HG02870 (cell line): ENCODE results near the gene CALR3.
"Not testable (repeated sequence)": the region's sequence is repeated elsewhere in the genome, so short reads cannot be mapped to it uniquely, and the experiment has no call there.

ENCODE experiments used
- ATAC-seq: cut with Tn5 transposase; IDR thresholded peaks from one replicate; pipeline ENCODE4 v1.9.1; 2021; ENCODE audit warnings: mild to moderate bottlenecking, moderate library complexity; ENCODE audit not compliant: unreplicated experiment

CALR3 gene

DNA sequence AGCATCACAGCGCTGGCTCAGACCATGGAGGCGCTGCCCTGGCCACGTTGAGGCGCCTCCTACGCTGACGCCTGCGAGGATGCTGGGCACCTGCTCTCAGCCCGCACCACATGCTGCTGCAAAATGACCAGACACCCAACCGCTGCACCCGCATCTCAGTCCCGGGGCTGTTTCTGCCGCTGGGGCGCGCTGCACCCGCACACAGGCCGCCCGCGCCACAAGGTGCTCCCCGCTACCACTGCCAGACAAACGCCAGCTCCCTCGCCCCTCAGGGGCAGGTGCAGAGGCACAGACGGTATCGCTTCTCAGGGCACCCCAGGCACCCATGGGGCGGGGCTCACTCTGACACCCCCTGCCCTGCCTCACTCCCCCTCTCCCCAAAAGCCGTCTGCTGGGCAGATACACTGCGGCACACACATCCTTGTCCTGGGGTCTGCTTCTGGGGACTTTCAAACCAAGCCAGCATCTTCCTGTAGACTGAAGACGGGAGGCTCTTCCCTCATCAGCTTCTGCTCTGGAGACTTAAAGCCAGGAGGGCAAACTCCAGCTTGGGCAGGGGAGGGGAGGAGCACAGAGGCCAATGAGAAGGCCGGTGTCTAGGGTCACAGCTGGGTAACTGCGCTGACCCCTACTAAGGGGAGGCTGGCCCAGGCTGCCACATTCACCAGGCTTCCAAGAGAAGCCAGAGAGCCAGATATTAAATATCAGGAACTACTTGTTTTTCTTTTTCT, 29.9 kb upstream of the CALR3 start:
- no peak for ATAC-seq

DNA sequence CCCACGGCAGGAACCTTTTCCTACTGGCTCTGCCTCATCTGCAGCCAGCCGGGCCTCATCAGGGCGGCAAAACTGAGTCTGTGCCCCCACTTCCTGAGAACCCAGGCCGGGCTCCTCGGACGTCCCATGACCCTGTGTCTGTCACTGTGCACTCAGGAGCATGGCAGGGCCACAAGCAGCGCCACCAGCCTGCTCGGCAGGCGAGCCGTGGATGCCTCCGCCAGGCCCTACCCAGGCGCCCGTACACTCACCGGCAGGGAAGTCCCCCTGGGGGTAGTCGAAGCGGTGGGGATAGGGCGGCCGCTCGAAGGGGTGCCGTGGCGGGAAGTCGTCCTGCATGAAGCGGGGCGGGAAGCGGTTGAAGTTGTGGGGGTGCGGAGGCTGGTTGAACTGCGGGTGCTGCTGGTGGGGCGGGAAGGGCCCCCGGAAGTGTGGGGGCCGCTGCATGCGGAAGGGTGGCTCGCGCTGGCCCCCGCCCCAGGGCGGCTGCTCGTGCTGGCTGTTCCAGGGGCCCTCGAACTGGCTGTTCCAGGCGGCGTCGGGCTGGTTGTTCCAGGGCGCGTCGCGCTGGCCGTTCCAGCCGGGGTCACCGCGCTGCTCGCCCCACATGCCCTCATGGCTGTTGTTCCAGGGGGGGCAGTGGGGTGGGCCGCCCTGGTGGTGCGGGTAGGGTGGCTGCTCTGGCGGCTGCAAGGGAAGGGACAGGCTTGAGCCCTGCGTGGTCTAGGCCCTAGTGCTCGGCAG, 29.2 kb upstream of the CALR3 start:
- no peak for ATAC-seq

DNA sequence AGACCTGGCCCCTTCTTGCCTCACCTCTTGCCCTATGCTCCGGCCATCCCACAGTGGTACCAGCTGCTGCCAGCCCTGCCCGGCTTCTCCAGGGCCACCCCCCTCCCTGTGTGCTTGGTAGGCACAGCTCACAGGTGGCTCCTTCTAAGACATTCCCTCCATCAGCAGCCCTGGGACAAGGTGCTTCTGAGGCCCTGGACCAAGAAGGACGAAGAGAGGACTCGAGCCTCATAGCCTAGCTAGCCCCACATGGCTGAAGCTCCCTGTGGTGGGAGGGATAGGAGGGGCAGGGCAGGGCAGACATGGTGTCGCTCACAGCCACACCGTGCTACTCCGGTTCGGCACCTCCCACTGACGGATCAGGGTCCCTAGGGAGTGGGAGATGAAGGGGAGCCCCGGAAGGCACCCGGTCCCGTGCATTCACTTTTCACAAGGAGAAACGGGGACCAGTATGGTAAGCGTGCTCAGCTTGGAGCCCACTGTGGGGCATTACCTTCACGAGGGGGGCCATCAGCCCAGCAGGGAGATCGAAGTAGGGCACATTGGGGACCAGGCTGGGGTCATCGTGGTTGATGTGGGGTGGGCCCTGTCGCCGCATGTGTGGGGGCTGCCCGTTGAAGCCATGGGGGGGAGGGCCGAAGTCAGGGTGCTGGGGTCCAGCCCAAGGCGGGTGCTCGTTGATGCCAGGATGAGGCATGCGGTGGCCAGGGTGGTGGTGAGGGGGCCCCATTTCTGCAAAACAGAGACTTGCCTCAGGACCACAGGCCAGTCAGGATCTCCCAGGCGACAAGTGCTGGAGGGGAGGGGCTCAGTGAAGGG, 26.8 kb upstream of the CALR3 start:
- ATAC-seq = no peak

DNA sequence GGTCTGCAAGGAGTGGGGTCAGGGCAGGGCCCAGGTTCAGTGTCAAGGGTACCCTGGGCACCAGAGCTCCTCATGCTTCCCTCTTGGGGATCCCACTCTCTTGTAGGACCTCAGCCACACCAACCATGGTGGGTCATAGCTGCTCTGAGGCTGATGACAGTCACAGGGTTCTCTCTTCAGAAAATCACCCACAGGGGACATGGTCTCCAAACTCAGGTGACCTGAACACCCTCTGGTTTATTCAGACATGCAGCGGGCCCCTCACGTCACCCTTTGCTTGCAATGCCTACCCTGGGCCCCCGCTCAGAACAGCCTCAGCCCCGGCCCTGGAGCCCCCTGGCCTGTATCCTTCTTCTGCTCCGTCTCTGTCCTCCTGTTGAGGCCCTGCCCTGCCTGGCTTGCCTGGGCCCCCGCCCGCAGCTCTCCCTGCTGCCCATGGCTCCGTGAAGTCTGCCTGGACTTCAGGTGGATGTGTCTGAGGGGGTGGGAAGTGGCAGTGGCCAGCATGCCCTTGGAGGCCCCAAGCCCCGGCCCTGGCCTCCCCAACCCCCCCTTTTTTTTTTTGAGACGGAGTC, 25.8 kb upstream of the CALR3 start:
- no peak for ATAC-seq

DNA sequence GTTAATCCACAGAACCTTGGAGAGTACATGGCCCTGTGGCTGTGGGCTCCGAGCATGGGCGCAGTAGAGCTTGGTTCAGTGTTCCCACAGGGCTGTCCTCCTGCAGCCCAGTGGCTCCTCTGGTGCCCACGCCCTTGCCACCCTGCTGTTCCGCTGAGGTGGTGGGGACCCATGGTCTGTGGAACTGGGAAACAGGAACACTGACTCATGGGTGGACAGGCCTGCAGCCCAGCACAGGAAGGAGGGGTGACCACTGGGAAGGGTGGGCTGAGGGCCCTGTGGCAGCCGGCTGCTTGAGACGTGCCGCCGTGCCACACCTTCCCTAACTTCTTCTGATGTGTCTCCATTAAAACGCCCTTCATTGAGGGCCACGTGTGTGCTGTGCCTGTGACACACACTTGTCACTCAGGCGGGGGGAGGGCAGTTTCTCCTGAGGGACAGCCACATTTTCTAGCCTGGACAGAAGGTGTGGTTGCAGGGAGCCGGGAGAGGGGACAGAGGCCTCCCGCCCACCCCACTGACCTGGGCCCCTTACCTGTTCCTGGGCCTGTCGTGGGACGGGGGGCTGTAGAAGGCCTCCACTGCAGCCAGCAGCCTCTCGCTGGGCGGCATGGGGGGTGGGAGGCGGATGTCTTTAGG, 25.1 kb upstream of the CALR3 start:
- no peak for ATAC-seq

DNA sequence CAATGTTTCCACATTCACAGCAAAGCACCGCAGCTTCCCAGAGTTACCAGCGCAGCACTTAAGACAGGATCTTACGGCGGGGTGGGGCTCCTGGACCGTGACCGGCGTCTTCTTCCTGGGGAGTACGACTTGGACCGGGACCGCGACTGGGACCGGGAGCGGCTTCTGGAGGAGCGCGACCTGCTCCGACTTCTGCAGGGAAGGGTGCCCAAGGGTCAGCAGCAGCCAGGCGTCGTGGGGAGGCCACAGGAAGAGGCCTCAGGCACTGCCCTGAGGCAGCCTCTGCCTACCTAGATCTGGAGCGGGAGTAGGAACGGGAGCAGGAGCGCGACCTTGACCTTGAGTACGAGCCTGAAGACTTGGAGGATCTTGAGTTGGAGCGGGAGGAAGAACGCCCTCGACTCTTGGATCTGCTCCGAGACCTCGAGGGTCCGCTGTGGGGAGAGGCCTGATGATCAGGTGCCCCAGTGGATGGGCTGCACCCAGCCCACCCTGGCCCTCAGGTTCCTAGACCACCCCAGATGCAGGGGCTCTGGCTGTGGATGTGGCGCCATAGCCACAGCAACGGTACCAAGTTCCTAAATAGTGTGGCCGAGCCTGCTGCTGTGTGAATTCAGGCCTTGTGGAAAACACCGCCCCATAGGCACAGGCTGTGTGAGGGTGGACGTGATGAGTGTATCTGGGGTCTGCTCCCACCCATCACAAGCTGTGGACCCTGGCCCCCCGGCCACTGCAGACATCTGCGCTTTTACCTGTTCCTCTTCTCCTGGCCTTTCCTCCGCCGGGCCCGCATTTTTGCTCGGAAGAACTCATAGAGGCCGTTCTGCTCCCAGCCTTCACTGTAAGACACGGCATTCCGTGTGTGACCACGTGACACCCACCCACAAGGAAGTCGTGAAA, 24.4 kb upstream of the CALR3 start:
- ATAC-seq = no peak

DNA sequence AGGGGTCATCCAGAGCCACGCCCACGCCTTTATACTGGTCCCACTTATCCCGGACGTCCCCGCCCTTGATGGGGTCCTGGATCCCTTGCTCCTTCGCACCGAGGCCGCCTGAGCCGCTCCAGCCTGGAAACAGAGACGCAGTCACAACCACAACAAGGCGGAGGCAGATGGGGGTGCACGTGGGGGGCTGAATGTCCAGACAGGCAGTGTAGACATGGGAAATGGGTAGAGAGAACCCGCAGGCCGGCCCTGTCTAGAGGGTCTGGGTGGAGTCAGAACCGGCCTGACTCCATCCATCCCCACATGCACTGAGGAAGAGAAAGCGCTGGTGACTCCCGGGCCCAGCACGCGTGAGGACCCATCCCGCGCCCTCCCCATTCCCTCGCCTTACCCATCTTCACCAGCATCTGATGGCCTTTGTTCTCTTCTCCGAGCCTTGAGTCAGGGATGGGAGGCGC, 23.3 kb upstream of the CALR3 start:
- ATAC-seq = no peak

DNA sequence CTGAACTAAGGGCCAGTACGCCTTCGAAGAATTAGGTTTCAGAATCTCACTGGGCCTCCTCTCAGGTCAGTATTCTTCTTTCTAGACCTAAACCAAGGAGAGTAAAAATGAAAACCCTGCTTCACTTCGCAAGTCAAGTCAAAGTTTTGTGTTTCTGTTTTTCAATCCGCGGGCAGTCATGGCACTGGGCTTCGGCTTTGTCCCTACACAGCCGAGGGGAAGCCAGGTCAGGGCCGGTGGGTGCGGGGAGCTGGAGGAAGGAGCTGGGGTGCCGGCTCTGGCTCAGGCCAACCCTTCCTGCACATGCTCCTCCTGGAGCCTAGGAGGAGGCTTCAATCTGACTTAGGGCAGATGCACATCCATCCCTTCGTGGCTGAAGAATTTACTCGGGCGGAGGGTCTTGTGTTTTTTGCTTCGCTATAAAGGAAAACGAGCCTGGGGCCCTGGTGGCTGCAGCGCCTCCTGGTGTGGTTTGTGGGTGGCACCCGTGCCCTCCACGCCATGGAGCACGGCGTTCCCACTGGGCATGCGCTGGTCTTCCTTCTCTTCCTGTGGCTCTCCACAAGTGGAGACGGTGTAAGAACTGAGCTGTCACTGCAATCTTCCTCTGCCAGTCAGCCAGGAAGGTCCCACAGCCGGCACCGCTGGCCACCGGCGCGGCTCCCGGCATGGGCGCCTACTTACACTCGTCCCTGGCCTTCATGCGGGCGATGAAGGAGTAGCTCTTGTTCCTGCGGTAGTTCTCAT, 22.7 kb upstream of the CALR3 start:
- no peak for ATAC-seq

DNA sequence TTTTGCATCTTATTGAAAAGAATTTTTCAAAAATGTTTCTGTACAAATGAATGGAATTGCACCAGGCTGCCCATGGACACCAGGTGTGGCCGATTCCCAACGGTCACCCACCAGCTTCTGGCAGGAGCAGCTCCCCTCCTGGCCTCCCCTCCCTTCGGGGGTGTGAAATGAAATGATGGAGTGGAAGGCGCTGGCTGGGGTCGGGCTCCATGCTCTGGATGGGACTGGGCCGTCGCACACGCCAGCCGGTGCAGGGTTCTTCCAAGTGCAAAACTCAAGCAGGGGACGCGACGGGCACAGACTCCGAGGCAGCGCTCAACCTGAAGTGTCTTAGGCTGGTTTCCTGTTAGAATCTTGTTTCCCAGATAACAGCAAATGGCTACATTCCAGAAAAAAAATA, 22.1 kb upstream of the CALR3 start:
- no peak for ATAC-seq

DNA sequence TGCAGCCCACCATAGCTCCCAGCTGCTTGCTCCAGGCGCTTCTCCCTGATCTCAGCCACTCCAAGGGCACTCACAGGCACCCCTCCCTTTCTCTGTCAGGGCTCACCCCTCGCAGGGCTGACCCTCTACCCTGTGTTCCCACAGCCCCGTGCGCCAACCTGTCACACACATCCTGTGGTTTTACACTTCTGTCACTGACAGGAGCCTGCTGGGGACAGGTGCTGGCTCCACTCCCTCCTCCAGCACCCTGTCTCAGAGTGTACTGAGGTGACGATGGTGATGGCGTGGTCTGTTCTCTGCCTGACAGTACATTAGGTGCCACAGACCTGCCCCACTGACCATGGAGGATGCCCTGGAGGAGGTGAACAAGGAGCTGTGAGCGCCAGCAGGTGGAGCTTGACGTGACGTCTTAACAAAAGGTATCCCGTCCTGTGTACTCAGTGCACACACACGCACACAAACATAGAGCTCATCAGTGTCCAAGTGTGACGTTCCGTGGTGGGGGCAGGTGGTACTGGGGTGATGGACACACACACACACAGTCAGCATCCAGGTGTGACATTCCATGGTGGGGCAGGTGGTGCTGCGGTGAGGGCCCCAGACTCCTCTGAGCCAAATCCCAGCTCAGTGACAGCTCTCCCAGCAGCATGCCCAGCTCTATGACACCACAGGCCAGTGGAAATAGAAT, 21.1 kb upstream of the CALR3 start:
- ATAC-seq = no peak

DNA sequence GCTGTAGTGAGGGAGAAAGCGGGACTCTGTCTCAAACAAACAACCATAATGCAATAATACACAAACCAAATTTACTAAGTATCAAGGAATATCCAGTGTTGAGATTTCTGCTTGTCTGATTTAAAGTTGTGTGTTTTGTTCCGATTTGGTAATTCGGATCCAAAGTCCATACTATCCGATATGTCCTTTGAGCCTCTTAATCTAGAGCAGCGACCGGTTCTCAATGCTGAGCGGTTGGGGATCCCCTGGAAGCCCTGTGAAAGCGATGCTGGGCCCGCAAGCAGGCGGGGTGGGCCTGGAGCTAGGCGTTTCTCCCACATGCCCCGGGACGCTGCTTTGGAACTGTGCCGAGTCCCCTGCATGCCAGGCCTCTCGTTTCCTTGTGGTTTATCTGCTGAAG, 20.4 kb upstream of the CALR3 start:
- no peak for ATAC-seq

DNA sequence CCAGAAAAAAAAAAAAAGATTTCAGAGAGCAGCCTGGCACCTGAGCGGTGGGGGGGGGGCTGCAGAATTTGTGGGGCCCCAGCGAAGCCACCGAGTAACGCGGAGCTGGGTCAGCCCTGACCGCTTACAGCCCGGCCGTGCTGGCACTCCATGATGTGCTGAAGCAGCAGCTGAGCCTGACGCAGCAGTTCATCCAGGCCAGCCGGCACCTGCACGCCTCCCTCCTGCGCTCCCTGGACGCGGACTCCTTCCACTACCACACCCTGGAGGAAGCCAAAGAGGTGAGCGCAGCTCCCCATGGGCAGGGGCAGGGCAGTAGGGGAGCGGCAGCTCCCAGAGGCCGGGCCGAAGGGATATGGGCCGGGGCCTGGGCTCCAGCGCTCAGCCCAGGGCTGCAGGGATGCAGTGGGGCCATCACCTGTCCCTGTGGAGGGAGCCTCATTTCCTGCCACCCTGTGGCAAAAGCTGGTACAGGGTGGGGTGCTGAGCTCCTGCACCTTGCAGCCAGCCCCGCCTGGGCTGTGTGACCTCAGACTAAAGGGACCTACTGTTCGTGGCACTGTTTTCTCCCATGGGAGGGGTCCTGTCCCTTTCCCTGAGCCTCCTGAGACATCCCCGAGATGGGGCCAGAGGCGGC, 18.5 kb upstream of the CALR3 start:
- no peak for ATAC-seq

DNA sequence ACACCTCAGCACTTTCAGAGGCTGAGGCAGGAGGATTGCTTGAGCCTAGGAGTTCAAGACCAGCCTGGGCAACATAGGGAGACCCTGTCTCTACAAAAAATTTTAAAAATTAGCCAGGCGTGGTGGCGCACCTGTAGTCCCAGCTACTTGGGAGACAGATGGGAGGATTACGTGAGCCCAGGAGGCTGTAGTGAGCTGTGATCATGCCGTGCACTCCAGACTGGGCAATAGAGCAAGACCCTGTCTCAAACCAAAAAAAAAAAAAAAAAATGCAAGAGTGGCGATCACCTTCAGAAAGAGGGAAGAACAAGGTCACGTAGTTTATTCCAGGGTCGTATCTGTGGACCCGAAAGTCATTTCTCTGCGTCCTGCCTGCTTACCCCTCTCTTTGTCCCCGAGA, 16.6 kb upstream of the CALR3 start:
- ATAC-seq = not testable (repeated sequence)

DNA sequence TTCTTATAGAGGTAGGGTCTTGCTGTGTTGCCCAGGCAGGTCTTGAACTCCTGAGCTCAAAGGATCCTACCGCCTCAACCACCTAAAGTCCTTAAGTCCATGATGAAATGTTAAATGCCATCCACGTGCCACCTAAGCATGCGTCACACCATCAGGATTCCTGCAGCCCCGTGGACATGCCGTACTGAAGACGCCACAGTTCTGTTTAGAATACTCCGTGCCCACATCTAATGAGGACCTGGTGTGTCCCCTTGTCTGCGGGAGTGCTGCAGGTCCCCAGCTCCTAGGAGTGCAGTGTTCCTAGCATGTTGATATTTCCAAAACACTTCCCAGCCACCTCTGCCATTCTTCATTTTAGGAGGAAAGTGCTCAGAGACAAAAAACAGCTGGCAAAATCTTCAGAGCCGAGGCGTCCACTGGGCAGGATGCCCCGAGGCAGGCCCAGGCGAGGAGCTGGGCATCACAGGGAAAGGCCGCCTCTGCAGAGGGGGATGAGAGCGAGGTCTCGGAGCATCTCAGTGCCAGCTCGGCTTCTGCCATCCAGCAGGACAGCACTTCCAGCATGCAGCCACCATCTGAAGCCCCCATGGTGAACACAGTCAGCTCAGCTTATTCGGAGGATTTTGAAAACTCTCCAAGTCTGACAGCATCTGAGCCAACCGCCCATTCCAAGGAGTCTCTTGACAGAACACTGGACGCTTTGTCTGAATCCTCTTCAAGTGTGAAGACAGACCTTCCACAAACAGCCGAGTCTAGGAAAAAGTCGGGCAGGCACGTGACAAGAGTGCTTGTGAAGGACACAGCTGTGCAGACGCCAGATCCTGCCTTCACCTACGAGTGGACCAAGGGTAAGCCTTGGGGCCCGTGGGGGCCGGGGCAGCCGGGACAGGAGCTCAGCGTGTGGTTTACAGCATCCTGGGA, 13.4 kb upstream of the CALR3 start:
- ATAC-seq = no peak

DNA sequence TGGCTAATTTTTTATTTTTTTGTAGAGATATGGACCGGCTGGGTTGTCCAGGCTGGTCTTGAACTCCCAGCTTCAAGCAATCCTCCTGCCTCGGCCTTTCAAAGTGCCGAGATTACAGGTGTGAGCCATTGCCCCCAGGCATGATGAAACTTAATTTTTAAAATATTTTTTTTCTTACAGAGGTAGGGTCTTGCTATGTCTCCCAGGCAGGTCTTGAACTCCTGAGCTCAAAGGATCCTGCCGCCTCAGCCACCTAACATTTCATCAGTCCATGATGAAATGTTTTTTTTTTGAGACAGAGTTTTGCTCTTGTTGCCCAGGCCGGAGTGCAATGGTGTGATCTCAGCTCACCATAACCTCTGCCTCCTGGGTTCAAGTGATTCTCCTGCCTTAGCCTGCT, 12.6 kb upstream of the CALR3 start:
- ATAC-seq = no peak

DNA sequence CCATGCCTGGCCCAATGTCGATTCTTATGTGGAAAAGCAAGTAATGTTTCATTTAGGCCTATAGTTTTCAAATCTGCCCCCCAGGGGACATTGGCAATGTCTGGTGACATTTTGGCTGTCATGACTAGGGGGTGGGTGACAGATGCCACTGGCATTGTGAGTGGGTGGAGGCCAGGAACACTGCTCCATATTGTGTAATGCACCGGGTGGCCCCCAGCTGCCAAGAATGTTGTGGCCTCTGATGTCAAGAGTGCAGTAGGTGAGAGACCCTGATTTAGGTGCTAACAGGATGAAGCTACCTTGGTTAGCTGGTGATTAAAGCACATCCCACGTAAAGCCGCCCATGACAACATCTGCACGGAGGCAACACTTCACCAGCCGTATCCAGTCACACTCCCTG, 11.0 kb upstream of the CALR3 start:
- no peak for ATAC-seq

DNA sequence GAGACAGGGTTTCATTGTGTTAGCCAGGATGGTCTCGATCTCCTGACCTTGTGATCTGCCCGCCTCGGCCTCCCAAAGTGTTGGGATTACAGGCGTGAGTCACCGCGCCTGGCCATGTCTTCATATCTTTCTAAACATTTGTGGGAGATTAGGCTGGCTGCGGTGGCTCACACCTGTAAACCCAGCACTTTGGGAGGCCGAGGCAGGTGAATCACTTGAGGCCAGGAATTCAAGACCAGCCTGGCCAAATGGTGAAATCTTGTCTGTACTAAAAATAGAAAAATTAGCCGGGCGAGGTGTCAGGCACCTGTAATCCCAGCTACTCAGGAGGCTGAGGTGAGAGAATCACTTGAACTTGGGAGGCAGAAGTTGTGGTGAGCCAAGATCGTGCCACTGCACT, 10.2 kb upstream of the CALR3 start:
- ATAC-seq = not testable (repeated sequence)
